ENCODE data around the gene GRIK2. TPM values are rescaled to one million over a fixed set of nuclear protein-coding genes. Genes with fewer than 3 reads are reported as not detected.

Gene GRIK2
- total and polyA plus RNA-seq, 2 experiments from 2014 or later = 1.4 to 7.1 TPM

- in situ Hi-C loops (cut with MboI) = no loop called here
- H3K36me3 ChIP-seq (ENCODE audit: low read depth) = no peaks in the 10 kb centered on the region
- H3K4me3 ChIP-seq = no peak overlapping the region
- no peak for DNase-seq
- H3K9me3 ChIP-seq (ENCODE audit: low read depth) = no peaks in the 10 kb centered on the region
- H4K20me1 ChIP-seq (ENCODE audit: insufficient read depth) = no peaks in the 10 kb centered on the region
- H3K4me1 ChIP-seq (ENCODE audit: insufficient read depth) = no peaks in the 10 kb centered on the region
- H3K4me2 ChIP-seq (ENCODE audit: unreplicated experiment) = no peak overlapping the region
- H3F3A ChIP-seq (ENCODE audit: insufficient read depth) = no peaks in the 10 kb centered on the region
- TF ChIP-seq EZH2phosphoT487 (IDR thresholded peaks at IDR 0.05; ENCODE audit: insufficient read depth, low read depth) (no peak), EZH2 (IDR thresholded peaks at IDR 0.05; ENCODE audit: insufficient read depth, poor library complexity, severe bottlenecking) (no peak)
- H3K79me2 ChIP-seq (ENCODE audit: insufficient read depth) = no peaks in the 10 kb centered on the region
- no peaks in the 10 kb centered on the region for H3K27me3 ChIP-seq (replicated peaks; ENCODE audit: insufficient read depth)
- WGBS, 2 experiments (ENCODE audit: low coverage in 1 of 2, low lambda C conversion rate in 2 of 2, missing lambda C conversion rate in 2 of 2) = 20 to 24% methylated on average over 2 of the region's 2 CpGs
- no peak overlapping the region for H3K9ac ChIP-seq
- no peak overlapping the region for H3K27ac ChIP-seq
- no peaks in the 10 kb centered on the region for H3K9me2 ChIP-seq (ENCODE audit: insufficient read depth)
- H2AFZ ChIP-seq = no peak overlapping the region
These were observed 348.1 kb downstream of the GRIK2 start for GRCh38 chr6:101741474-101742171.

GRCh38 chr6:101747160-101747559 lies 353.7 kb downstream of the GRIK2 start:
- no peaks in the 10 kb centered on the region for H3K36me3 ChIP-seq (ENCODE audit: low read depth)
- H3K79me2 ChIP-seq (ENCODE audit: insufficient read depth) = no peaks in the 10 kb centered on the region
- H3K9me3 ChIP-seq (ENCODE audit: low read depth) = no peaks in the 10 kb centered on the region
- no peak overlapping the region for H3K9ac ChIP-seq
- H2AFZ ChIP-seq = no peak overlapping the region
- DNase-seq = no peak
- H3K27ac ChIP-seq = no peak overlapping the region
- no peaks in the 10 kb centered on the region for H4K20me1 ChIP-seq (ENCODE audit: insufficient read depth)
- H3K27me3 ChIP-seq (replicated peaks; ENCODE audit: insufficient read depth) = no peaks in the 10 kb centered on the region
- H3K9me2 ChIP-seq (ENCODE audit: insufficient read depth) = no peaks in the 10 kb centered on the region
- H3K4me3 ChIP-seq = no peak overlapping the region
- H3K4me1 ChIP-seq (ENCODE audit: insufficient read depth) = no peaks in the 10 kb centered on the region
- H3K4me2 ChIP-seq (ENCODE audit: unreplicated experiment) = no peak overlapping the region
- no peak for TF ChIP-seq EZH2 (IDR thresholded peaks at IDR 0.05; ENCODE audit: insufficient read depth, poor library complexity, severe bottlenecking)
- no peak for TF ChIP-seq EZH2phosphoT487 (IDR thresholded peaks at IDR 0.05; ENCODE audit: insufficient read depth, low read depth)
- no peaks in the 10 kb centered on the region for H3F3A ChIP-seq (ENCODE audit: insufficient read depth)
- in situ Hi-C loops (cut with MboI) = no loop called here

GRCh38 chr6:101747716-101748115 lies 354.2 kb downstream of the GRIK2 start:
- DNase-seq = no peak
- Histone ChIP-seq H3K9me2 (ENCODE audit: insufficient read depth) (no peaks in the 10 kb centered on the region), H3K4me1 (ENCODE audit: insufficient read depth) (no peaks in the 10 kb centered on the region), H3K4me3 (no peak overlapping the region), H2AFZ (no peak overlapping the region), H4K20me1 (ENCODE audit: insufficient read depth) (no peaks in the 10 kb centered on the region), H3K36me3 (ENCODE audit: low read depth) (no peaks in the 10 kb centered on the region), H3K4me2 (ENCODE audit: unreplicated experiment) (no peak overlapping the region), H3K79me2 (ENCODE audit: insufficient read depth) (no peaks in the 10 kb centered on the region), H3F3A (ENCODE audit: insufficient read depth) (no peaks in the 10 kb centered on the region), H3K27ac (no peak overlapping the region), H3K9me3 (ENCODE audit: low read depth) (no peaks in the 10 kb centered on the region), H3K27me3 (replicated peaks; ENCODE audit: insufficient read depth) (no peaks in the 10 kb centered on the region), H3K9ac (no peak overlapping the region)
- in situ Hi-C loops (cut with MboI) = no loop called here
- 55 to 65% methylated on average over 1 of the region's 1 CpG for WGBS, 2 experiments (ENCODE audit: low coverage in 1 of 2, low lambda C conversion rate in 2 of 2, missing lambda C conversion rate in 2 of 2)
- TF ChIP-seq EZH2 (IDR thresholded peaks at IDR 0.05; ENCODE audit: insufficient read depth, poor library complexity, severe bottlenecking) (no peak), EZH2phosphoT487 (IDR thresholded peaks at IDR 0.05; ENCODE audit: insufficient read depth, low read depth) (no peak)

- WGBS, 2 experiments (ENCODE audit: low coverage in 1 of 2, low lambda C conversion rate in 2 of 2, missing lambda C conversion rate in 2 of 2) = 96 to 100% methylated on average over 1 of the region's 1 CpG
- peaks cover 4% of the 10 kb centered on the region for H3K4me1 ChIP-seq (ENCODE audit: insufficient read depth)
- H2AFZ ChIP-seq = no peak overlapping the region
- H4K20me1 ChIP-seq (ENCODE audit: insufficient read depth) = no peaks in the 10 kb centered on the region
- H3K9me3 ChIP-seq (ENCODE audit: low read depth) = no peaks in the 10 kb centered on the region
- in situ Hi-C loops (cut with MboI) = no loop called here
- no peaks in the 10 kb centered on the region for H3K27me3 ChIP-seq (replicated peaks; ENCODE audit: insufficient read depth)
- H3K36me3 ChIP-seq (ENCODE audit: low read depth) = no peaks in the 10 kb centered on the region
- no peak overlapping the region for H3K4me2 ChIP-seq (ENCODE audit: unreplicated experiment)
- H3K4me3 ChIP-seq = no peak overlapping the region
- no peaks in the 10 kb centered on the region for H3K9me2 ChIP-seq (ENCODE audit: insufficient read depth)
- TF ChIP-seq EZH2phosphoT487 (IDR thresholded peaks at IDR 0.05; ENCODE audit: insufficient read depth, low read depth) = no peak
- no peak for TF ChIP-seq EZH2 (IDR thresholded peaks at IDR 0.05; ENCODE audit: insufficient read depth, poor library complexity, severe bottlenecking)
- H3F3A ChIP-seq (ENCODE audit: insufficient read depth) = peaks cover 2% of the 10 kb centered on the region; the same call in 1 of the 2 replicates
- no peak for DNase-seq
- no peaks in the 10 kb centered on the region for H3K79me2 ChIP-seq (ENCODE audit: insufficient read depth)
- H3K27ac ChIP-seq = no peak overlapping the region
- H3K9ac ChIP-seq = no peak overlapping the region
These were observed 362.4 kb downstream of the GRIK2 start for GRCh38 chr6:101755931-101756330.
